SU-DHL-6 (cell line): ENCODE results near the gene NEB.

Experiments used
- H2AFZ ChIP-seq: fragments of 200-600 bp; sonication (generic); 2 replicates; pipeline ENCODE4 v1.6.1; 2014; ENCODE audit warnings: low read depth, mild to moderate bottlenecking, moderate library complexity, mixed read lengths, antibody characterized with exemption, low read length; ENCODE audit not compliant: severe bottlenecking
- H3F3A ChIP-seq: fragments of 200-600 bp; shearing (Covaris generic); 2 replicates; pipeline ENCODE4 v1.6.0; 2016; ENCODE audit warnings: antibody characterized with exemption, mild to moderate bottlenecking; ENCODE audit not compliant: insufficient read depth
- H3K27ac ChIP-seq: fragments of 200-600 bp; sonication (generic); 2 replicates; pipeline ENCODE4 v1.5.1; 2016; ENCODE audit warnings: low read depth, mild to moderate bottlenecking, low read length, moderate library complexity, mixed read lengths
- H3K27me3 ChIP-seq: fragments of 200-600 bp; sonication (generic), shearing (Covaris generic); 2 replicates; pipeline ENCODE4 v1.6.0; 2014; ENCODE audit warnings: mild to moderate bottlenecking, low read length
- H3K36me3 ChIP-seq: fragments of 200-600 bp; sonication (generic); 2 replicates; pipeline ENCODE4 v1.6.1; 2014; ENCODE audit warnings: mild to moderate bottlenecking, low read length, mixed read lengths
- H3K4me2 ChIP-seq: fragments of 300-600, 200-600 bp; shearing (Covaris generic), sonication (generic); 2 replicates; pipeline ENCODE4 v1.6.0; 2014; ENCODE audit warnings: low read length, low read depth, mild to moderate bottlenecking; ENCODE audit not compliant: poor library complexity, severe bottlenecking
- H3K4me3 ChIP-seq: fragments of 200-600 bp; sonication (generic); 2 replicates; pipeline ENCODE4 v1.5.1; 2014; ENCODE audit warnings: antibody characterized with exemption, low read length, mild to moderate bottlenecking, mixed read lengths; ENCODE audit not compliant: insufficient read depth, poor library complexity, severe bottlenecking
- H3K79me2 ChIP-seq: fragments of 200-600 bp; sonication (generic); 2 replicates; pipeline ENCODE4 v1.6.1; 2014; ENCODE audit warnings: mild to moderate bottlenecking, low read length, moderate library complexity; ENCODE audit not compliant: insufficient read depth
- H3K9ac ChIP-seq: fragments of 200-600 bp; sonication (generic); 2 replicates; pipeline ENCODE4 v1.7.0; 2014; ENCODE audit warnings: mild to moderate bottlenecking, low read length
- H3K9me2 ChIP-seq: fragments of 200-600 bp; sonication (generic); replicated peaks from 2 replicates; pipeline ENCODE4 v1.6.1; 2014; ENCODE audit warnings: low read length; ENCODE audit not compliant: insufficient read depth
- H3K9me3 ChIP-seq: fragments of 200-600 bp; sonication (generic); 2 replicates; pipeline ENCODE4 v1.6.1; 2014; ENCODE audit warnings: low read length, mixed read lengths; ENCODE audit not compliant: insufficient read depth
- H4K20me1 ChIP-seq: fragments of 200-600 bp; sonication (generic); 2 replicates; pipeline ENCODE4 v1.6.1; 2014; ENCODE audit warnings: low read depth, mild to moderate bottlenecking, antibody characterized with exemption, low read length, moderate library complexity, mixed read lengths
- EZH2phosphoT487 ChIP-seq: fragments of 200-600 bp; sonication (generic), shearing (Covaris generic); conservative IDR thresholded peaks from 2 replicates; pipeline ENCODE4 v1.6.1; 2018; ENCODE audit warnings: mild to moderate bottlenecking, antibody characterized with exemption, low read length, moderate library complexity, mixed read lengths
- TF ChIP-seq, protein P1 (sequence below): fragments of 200-600 bp; sonication (generic); IDR thresholded peaks from one replicate; pipeline ENCODE4 v1.5.1; 2017; ENCODE audit warnings: antibody characterized with exemption, mild to moderate bottlenecking, low read length, moderate library complexity; ENCODE audit not compliant: insufficient read depth, poor library complexity, severe bottlenecking

NEB gene

DNA sequence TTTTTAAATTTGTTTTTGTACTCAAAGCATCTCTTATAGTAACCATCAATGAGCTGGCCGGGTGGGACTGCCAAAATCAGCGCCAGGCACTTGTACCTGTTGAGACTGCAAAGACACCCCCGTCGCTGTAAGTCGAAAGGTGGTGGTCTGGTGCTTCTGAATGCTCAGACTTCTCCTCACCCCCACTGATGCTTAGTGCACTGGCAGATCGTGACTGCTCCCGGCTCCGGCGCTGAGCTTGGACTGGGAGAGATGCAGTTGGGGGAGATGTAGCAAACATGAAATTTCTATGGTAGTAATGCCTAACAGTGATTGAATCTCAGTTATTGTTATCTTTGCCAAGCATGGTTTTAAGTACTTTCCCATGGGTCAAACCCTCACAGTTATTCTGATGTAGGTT, 244.0 kb downstream of the NEB start:
- no peak for TF ChIP-seq EZH2phosphoT487
- TF ChIP-seq, protein P1, sequence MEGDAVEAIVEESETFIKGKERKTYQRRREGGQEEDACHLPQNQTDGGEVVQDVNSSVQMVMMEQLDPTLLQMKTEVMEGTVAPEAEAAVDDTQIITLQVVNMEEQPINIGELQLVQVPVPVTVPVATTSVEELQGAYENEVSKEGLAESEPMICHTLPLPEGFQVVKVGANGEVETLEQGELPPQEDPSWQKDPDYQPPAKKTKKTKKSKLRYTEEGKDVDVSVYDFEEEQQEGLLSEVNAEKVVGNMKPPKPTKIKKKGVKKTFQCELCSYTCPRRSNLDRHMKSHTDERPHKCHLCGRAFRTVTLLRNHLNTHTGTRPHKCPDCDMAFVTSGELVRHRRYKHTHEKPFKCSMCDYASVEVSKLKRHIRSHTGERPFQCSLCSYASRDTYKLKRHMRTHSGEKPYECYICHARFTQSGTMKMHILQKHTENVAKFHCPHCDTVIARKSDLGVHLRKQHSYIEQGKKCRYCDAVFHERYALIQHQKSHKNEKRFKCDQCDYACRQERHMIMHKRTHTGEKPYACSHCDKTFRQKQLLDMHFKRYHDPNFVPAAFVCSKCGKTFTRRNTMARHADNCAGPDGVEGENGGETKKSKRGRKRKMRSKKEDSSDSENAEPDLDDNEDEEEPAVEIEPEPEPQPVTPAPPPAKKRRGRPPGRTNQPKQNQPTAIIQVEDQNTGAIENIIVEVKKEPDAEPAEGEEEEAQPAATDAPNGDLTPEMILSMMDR, result no peak
- no peak overlapping the region for H3K4me2 ChIP-seq
- no peaks in the 10 kb centered on the region for H3K79me2 ChIP-seq
- no peaks in the 10 kb centered on the region for H3K27me3 ChIP-seq
- peaks cover 4% of the 10 kb centered on the region; the same call in 1 of the 2 replicates for H3F3A ChIP-seq
- no peaks in the 10 kb centered on the region for H3K9me3 ChIP-seq
- H2AFZ ChIP-seq, result no peak overlapping the region
- no peak overlapping the region for H3K27ac ChIP-seq
- no peaks in the 10 kb centered on the region for H4K20me1 ChIP-seq
- no peak overlapping the region for H3K9ac ChIP-seq
- H3K4me3 ChIP-seq, result no peak overlapping the region
- H3K36me3 ChIP-seq, result no peaks in the 10 kb centered on the region
- H3K9me2 ChIP-seq, result no peaks in the 10 kb centered on the region

GRCh38 chr2:151486053-151486452, 248.2 kb downstream of the NEB start:
- Histone ChIP-seq H3K27me3 (no peaks in the 10 kb centered on the region), H3K9ac (no peak overlapping the region), H3K4me2 (no peak overlapping the region), H3K9me2 (no peaks in the 10 kb centered on the region), H3K36me3 (peaks cover 5% of the 10 kb centered on the region; the same call in 1 of the 2 replicates), H3K79me2 (no peaks in the 10 kb centered on the region), H3K9me3 (no peaks in the 10 kb centered on the region), H2AFZ (no peak overlapping the region), H3K4me3 (no peak overlapping the region), H3F3A (peaks cover 4% of the 10 kb centered on the region; the same call in 1 of the 2 replicates), H4K20me1 (no peaks in the 10 kb centered on the region), H3K27ac (no peak overlapping the region)
- TF ChIP-seq EZH2phosphoT487, result no peak
- TF ChIP-seq, protein P1, result no peak

GRCh38 chr2:151484100-151484499, 250.2 kb downstream of the NEB start:
- Histone ChIP-seq H3K27ac (no peak overlapping the region), H3K4me3 (no peak overlapping the region), H3F3A (peaks cover 4% of the 10 kb centered on the region; the same call in 1 of the 2 replicates), H2AFZ (no peak overlapping the region), H3K9me2 (no peaks in the 10 kb centered on the region), H3K9me3 (no peaks in the 10 kb centered on the region), H4K20me1 (no peaks in the 10 kb centered on the region), H3K9ac (no peak overlapping the region), H3K79me2 (no peaks in the 10 kb centered on the region), H3K36me3 (peaks cover 15% of the 10 kb centered on the region; the same call in 1 of the 2 replicates), H3K4me2 (no peak overlapping the region), H3K27me3 (no peaks in the 10 kb centered on the region)
- TF ChIP-seq, protein P1, result no peak
- no peak for TF ChIP-seq EZH2phosphoT487
